GM12864 (cell line): ENCODE data around the gene FAM133A.

Source experiments
- DNase-seq: peaks from one replicate; pipeline ENCODE4 v3.0.0-alpha.2; 2011; ENCODE audit warnings: low read depth
- H3K4me3 ChIP-seq: 2 replicates; pipeline ENCODE4 v1.5.1; 2011; ENCODE audit warnings: mild to moderate bottlenecking, low read depth, low read length, control low read depth
- TF ChIP-seq, protein P1 (sequence below): IDR thresholded peaks from 2 replicates; pipeline ENCODE4 v1.5.1; 2011; ENCODE audit warnings: low read depth, mild to moderate bottlenecking, moderate library complexity, low read length, control low read depth, inconsistent platforms; ENCODE audit errors: missing control alignments

FAM133A gene

DNA sequence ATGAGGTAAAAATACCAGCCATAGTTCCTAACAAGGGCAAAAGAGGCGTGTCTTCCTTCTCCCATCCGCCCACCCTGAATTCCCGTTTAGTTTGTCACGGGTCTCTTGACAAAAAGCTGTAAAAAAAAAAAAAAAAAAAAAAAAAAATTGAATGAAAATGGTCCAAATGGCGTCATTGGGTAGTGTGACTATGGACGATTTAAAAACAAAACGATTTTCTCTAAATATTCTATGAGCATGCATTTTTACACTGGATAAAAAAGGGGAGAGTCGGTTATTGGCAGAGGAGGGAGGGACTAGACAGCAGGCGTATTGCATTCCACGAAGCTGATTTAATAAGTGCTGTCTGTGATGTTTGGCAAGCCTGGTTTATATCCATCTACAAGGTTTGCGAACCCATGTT, at the start of gene FAM133A:
Gene FAM133A (plus strand): TSS at position 338 of the 403 bp plus-strand sequence. CDS start 35,214 bp downstream, outside the sequence.
- no peak for DNase-seq
- TF ChIP-seq, protein P1, sequence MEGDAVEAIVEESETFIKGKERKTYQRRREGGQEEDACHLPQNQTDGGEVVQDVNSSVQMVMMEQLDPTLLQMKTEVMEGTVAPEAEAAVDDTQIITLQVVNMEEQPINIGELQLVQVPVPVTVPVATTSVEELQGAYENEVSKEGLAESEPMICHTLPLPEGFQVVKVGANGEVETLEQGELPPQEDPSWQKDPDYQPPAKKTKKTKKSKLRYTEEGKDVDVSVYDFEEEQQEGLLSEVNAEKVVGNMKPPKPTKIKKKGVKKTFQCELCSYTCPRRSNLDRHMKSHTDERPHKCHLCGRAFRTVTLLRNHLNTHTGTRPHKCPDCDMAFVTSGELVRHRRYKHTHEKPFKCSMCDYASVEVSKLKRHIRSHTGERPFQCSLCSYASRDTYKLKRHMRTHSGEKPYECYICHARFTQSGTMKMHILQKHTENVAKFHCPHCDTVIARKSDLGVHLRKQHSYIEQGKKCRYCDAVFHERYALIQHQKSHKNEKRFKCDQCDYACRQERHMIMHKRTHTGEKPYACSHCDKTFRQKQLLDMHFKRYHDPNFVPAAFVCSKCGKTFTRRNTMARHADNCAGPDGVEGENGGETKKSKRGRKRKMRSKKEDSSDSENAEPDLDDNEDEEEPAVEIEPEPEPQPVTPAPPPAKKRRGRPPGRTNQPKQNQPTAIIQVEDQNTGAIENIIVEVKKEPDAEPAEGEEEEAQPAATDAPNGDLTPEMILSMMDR: no peak
- peak within 1 kb of the TSS; percentile 42 for H3K4me3 ChIP-seq

DNA sequence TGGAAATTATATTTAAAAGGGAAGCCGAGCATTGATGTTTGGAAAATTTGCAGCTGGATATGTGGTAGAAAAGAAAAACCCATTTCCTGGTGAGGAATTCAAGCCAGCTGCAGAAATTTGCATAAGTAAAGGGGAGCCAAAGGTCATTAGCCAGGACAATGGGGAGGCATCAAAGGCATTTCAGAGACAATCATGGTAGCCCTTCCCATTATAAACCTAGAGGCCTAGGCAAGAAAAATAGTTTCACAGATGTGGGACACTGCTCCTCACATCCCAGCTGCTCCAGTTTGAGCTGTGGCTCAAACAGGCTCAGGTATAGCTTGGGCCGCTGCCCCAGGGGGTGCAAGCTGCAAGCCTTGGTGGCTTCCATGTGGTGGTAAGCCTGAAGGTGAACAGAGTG, 36.4 kb upstream of the FAM133A start:
- TF ChIP-seq, protein P1: no peak
- no peak overlapping the region for H3K4me3 ChIP-seq
- no peak for DNase-seq

DNA sequence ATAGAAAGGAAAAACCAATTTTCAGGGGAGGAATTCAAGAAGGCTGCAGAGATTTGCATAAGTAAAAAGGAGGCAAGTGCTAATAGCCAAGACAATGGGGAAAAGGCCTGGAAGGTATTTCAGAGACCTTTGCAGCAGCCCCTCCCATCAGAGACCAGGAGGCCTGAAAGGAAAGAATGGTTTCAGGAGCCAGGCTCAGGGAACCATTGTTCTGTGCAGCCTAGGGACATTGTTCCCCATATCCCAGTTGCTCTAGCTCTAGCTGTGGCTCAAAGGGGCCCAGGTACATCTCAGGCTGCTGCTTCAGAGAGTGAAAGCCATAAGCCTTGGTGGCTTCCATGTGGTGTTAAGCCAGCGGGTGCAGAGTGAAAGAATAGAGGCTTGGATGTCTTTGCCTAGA, 24.6 kb upstream of the FAM133A start:
- TF ChIP-seq, protein P1: no peak
- DNase-seq: no peak
- H3K4me3 ChIP-seq: no peak overlapping the region

DNA sequence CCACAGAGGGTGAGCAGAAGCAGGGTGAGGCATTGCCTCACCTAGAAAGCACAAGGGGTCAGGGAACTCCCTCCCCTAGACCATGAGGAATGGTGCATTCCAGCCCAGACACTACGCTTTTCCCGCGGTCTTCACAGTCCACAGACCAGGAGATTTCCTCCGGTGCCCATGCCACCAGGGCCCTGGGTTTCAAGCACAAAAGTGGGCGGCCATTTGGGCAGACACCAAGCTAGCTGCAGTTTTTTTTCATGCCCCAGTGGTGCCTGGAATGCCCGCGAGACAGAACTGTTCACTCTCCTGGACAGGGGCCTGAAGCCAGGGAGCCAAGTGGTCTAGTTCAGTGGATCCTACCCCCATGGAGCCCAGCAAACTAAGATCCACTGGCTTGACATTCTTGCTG, 13.4 kb upstream of the FAM133A start:
- TF ChIP-seq, protein P1: no peak
- no peak overlapping the region for H3K4me3 ChIP-seq
- DNase-seq: no peak

DNA sequence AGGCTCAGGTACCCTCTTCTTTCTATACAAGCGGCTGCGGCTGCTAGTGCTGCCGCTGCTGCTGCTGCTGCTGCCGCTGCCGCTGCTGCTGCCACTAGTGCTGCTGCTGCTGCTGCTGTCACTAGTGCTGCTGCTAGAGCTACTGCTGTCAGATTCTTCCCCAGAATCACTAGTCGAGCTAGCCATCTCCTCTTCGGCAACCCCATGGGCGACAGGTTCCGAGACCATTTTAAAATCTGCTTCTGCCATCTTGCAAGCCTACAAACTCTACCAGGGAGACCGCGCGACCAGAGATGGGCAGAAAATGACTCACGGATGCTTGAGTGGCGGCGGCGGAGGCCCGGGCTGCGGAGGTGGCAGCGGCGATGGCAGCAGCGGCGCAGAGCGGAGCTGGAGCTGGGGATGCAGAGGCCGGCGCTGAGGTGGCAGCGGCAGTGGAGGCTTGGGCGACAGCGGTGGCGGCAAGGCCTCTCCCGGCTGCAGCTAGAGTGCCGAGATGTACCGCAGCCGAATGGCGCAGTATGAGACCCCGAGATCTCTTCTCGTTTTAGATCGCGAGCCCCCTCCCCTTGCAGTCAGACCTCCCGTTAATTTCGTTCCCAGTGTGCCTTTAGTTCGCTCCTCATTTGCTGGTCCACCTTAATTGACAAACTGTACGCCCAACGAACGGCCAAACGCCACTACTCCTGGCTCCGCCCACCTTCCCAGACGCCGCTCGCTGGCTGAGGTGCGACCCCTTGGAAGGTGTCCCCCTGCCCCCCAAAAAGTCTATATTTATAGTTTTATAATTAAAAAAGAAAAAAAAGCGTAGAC, 744 bp upstream of the FAM133A start, which contains the start of gene NAP1L3:
Gene NAP1L3 (minus strand): TSS at position 523 of the 813 bp plus-strand sequence. CDS start 274 bp downstream, at position 249.
- DNase-seq: no peak
- peak within 1 kb of the TSS; percentile 42 for H3K4me3 ChIP-seq
- TF ChIP-seq, protein P1: no peak

DNA sequence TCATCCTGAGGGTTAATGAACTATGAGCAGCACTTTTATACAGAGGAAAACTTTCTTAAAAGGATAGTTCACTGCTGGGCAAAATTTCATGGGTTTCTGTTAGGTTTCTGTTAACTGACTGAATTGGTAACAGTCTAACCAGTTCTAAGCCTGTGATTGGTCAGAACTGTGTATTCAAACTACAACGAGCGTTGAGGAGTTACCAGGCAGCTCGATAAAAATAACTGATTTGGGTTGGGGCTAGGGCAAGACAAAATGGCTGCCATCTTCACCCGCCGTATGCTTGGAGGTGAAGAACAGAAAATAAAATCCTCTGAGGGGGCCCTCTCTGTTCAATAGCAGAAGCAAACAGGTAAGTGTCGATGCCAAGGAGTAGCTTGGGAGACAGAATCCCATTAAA, 22.0 kb downstream of the FAM133A start:
- no peak for DNase-seq
- no peak overlapping the region for H3K4me3 ChIP-seq

More for the DNA sequence above, 22.0 kb downstream of the FAM133A start:
- TF ChIP-seq, protein P1: no peak
